ENCODE measurements around the gene RNF39. TPM values are rescaled to one million over a fixed set of nuclear protein-coding genes. Genes with fewer than 3 reads are reported as not detected.
A peak's percentile ranks its signal among the peaks of the same experiment; 100 is the strongest.

RNF39 gene
- total RNA-seq, 1 experiment from 2014 or later: not detected

DNA sequence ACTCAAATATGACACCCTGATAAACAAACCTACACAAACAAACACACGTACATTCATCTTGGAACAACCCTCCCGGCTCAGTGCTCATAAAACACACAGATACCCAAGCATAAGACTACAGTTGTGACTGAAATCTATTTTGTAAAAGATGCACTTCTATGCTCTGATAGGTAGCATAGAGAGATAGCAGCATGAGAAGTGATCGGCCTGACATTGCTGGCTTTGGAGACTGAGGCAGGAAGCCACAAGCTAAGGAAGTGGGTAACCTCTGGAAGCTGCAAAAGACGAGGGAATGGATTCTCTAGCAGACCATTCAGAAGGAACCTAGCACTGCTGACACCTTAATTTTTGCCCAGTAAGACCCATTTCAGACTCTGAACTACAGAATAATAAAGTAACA is 1.6 kb upstream of the RNF39 start:
- H3K36me3 ChIP-seq (ENCODE audit: insufficient read depth, low read length, poor library complexity, severe bottlenecking): no peaks in the 10 kb centered on the region
- intact Hi-C loops (cut with micrococcal nuclease; ENCODE audit: unreplicated experiment): no loop called here
- H3K4me3 ChIP-seq (ENCODE audit: low read depth, low read length, poor library complexity, severe bottlenecking): no peak overlapping the region
- ChIA-PET CTCF (no interaction called here), POLR2A (ENCODE audit: low non-redundant PET) (no interaction called here)
- no peak for TF ChIP-seq EZH2 (IDR thresholded peaks at IDR 0.05; ENCODE audit: borderline replicate concordance, low read depth, low read length, poor library complexity, severe bottlenecking)
- TF ChIP-seq, protein P1, sequence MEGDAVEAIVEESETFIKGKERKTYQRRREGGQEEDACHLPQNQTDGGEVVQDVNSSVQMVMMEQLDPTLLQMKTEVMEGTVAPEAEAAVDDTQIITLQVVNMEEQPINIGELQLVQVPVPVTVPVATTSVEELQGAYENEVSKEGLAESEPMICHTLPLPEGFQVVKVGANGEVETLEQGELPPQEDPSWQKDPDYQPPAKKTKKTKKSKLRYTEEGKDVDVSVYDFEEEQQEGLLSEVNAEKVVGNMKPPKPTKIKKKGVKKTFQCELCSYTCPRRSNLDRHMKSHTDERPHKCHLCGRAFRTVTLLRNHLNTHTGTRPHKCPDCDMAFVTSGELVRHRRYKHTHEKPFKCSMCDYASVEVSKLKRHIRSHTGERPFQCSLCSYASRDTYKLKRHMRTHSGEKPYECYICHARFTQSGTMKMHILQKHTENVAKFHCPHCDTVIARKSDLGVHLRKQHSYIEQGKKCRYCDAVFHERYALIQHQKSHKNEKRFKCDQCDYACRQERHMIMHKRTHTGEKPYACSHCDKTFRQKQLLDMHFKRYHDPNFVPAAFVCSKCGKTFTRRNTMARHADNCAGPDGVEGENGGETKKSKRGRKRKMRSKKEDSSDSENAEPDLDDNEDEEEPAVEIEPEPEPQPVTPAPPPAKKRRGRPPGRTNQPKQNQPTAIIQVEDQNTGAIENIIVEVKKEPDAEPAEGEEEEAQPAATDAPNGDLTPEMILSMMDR (conservative IDR thresholded peaks at IDR 0.05; ENCODE audit: low read depth, low read length): no peak
- peaks cover 82% of the 10 kb centered on the region for H3K27me3 ChIP-seq (replicated peaks; ENCODE audit: insufficient read depth, low read depth, low read length, poor library complexity)
- peaks cover 10% of the 10 kb centered on the region for H3K4me1 ChIP-seq (ENCODE audit: insufficient read depth, low read length, poor library complexity, severe bottlenecking)
- no peak for DNase-seq (ENCODE audit: low spot score)
- no peaks in the 10 kb centered on the region for H3K9me3 ChIP-seq (ENCODE audit: low read depth, low read length, poor library complexity, severe bottlenecking)
- no peak overlapping the region for H3K27ac ChIP-seq (ENCODE audit: low read depth, low read length, poor library complexity, severe bottlenecking)
- BruUV-seq (replicated peaks): no TSS peak

DNA sequence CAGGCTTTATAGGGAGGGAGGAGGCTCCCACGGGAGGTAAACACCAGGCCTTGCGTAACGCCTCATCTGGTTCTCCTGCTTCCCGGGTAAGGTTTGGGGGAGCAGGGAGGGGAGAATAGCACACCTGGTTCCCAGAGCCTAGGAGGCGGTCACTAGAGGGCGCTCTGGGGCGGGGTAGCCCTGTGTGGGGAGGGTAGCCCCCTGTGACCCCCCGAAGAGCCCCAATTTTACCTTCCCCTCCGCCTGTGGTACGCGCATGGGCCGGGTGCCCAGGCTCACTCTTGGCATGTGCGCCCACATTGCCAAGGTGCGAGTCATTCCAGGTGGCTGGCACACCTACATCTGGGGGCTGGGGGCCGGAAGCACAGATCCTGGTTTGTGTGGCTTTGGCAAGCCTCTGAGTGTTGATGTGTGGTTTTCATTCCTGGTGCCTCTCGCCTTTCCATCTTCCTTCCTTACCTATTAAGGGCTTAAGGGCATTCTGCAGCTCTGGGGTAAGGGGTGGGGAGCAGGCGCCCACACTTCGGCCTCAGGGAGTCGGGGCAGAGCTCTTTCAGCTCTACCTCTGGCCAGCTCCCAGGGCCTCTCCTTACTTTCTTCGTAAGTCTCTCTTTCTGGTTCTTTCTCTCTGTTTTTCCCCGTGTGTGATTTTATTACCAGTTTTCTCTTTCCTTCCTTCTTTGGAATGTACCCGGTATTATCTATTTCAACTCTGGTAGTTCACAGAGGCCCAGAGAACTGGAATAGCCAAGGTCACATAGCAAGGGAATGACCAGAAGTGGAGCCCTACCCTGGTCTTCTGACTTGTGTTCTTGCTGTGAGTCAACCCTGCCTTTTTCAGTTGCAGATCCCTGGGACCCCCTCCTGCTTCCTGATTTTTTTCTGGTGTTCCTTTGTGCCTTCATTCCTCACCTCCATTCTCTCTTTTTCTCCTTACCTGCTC is 492 bp upstream of the RNF39 start:
- Histone ChIP-seq H3K4me3 (ENCODE audit: low read depth, low read length, poor library complexity, severe bottlenecking) (no peak overlapping the region), H3K4me1 (ENCODE audit: insufficient read depth, low read length, poor library complexity, severe bottlenecking) (peaks cover 10% of the 10 kb centered on the region), H3K27ac (ENCODE audit: low read depth, low read length, poor library complexity, severe bottlenecking) (no peak overlapping the region), H3K9me3 (ENCODE audit: low read depth, low read length, poor library complexity, severe bottlenecking) (no peaks in the 10 kb centered on the region), H3K27me3 (replicated peaks; ENCODE audit: insufficient read depth, low read depth, low read length, poor library complexity) (peaks cover 93% of the 10 kb centered on the region), H3K36me3 (ENCODE audit: insufficient read depth, low read length, poor library complexity, severe bottlenecking) (no peaks in the 10 kb centered on the region)
- TF ChIP-seq, protein P1 (conservative IDR thresholded peaks at IDR 0.05; ENCODE audit: low read depth, low read length): peak; percentile 64
- no peak for TF ChIP-seq EZH2 (IDR thresholded peaks at IDR 0.05; ENCODE audit: borderline replicate concordance, low read depth, low read length, poor library complexity, severe bottlenecking)
- no TSS peak for BruUV-seq (replicated peaks)
- no peak for DNase-seq (ENCODE audit: low spot score)
- POLR2A ChIA-PET (ENCODE audit: low non-redundant PET): no interaction called here
- CTCF ChIA-PET: no interaction called here
- intact Hi-C loops (cut with micrococcal nuclease; ENCODE audit: unreplicated experiment): no loop called here

DNA sequence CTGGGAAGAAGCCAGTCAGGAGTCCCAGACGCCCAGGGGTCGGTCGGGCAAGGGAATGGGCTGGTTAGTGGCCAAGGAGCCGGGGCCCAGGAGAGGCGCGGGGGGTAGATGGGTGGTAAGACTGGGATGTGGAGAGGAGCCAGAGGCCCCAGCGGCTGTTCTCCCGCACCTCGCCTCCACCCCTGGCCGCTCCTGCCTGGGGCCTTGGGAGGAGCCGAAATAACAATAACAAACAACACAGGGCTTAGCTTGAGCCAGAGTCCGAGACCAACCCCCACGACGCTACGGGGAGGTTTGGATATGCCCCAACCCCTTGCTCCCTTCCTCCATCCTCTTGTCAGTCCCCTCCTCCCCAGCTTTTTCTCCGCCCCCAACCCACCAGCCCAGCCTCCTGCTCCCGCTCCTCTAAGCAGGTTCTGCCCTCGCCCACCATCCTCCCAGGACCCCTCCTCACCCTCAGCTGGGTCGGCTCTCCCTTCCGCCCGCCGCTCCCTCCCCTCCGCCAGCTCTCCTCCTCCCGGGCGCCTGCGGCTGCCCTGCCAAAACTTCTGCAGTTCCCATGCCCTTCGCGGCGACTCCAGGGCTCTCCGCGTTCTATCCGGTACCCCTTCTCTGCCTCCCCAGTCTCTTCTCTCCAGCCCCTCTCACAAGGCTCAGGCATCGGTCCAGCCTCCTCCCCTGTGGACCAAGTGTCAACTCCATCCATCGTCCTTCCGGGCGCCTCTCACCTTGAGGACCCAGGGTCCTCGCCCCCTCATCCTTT is 1.1 kb downstream of the RNF39 start:
- POLR2A ChIA-PET (ENCODE audit: low non-redundant PET): no interaction called here
- no peaks in the 10 kb centered on the region for H3K9me3 ChIP-seq (ENCODE audit: low read depth, low read length, poor library complexity, severe bottlenecking)
- CTCF ChIA-PET: no interaction called here
- H3K27me3 ChIP-seq (replicated peaks; ENCODE audit: insufficient read depth, low read depth, low read length, poor library complexity): peaks cover 87% of the 10 kb centered on the region
- H3K4me1 ChIP-seq (ENCODE audit: insufficient read depth, low read length, poor library complexity, severe bottlenecking): peaks cover 10% of the 10 kb centered on the region
- no peak for TF ChIP-seq EZH2 (IDR thresholded peaks at IDR 0.05; ENCODE audit: borderline replicate concordance, low read depth, low read length, poor library complexity, severe bottlenecking)
- TF ChIP-seq, protein P1 (conservative IDR thresholded peaks at IDR 0.05; ENCODE audit: low read depth, low read length): no peak
- no TSS peak for BruUV-seq (replicated peaks)
- no peak for DNase-seq (ENCODE audit: low spot score)
- peaks cover 1% of the 10 kb centered on the region for H3K36me3 ChIP-seq (ENCODE audit: insufficient read depth, low read length, poor library complexity, severe bottlenecking)
- H3K4me3 ChIP-seq (ENCODE audit: low read depth, low read length, poor library complexity, severe bottlenecking): peak overlapping the region; percentile 27
- intact Hi-C loops (cut with micrococcal nuclease; ENCODE audit: unreplicated experiment): no loop called here
- H3K27ac ChIP-seq (ENCODE audit: low read depth, low read length, poor library complexity, severe bottlenecking): no peak overlapping the region
